COLO829 (cell line): ENCODE results near the gene TUBGCP3.
"Not testable (repeated sequence)": the region's sequence is repeated elsewhere in the genome, so short reads cannot be mapped to it uniquely, and the experiment has no call there.

Experiments
- DNase-seq: peaks from one replicate; pipeline ENCODE4 v3.0.0; 2012; ENCODE audit warnings: low spot score

Gene TUBGCP3

GRCh38 chr13:112579310-112579843 lies 8.6 kb downstream of the TUBGCP3 start:
- no peak for DNase-seq

- DNase-seq = no peak
Observed at GRCh38 chr13:112576768-112577167, 11.2 kb downstream of the TUBGCP3 start.

- no peak for DNase-seq
Observed at GRCh38 chr13:112576191-112576590, 11.8 kb downstream of the TUBGCP3 start.

- DNase-seq = no peak
Observed at GRCh38 chr13:112575675-112576074, 12.3 kb downstream of the TUBGCP3 start.

GRCh38 chr13:112574834-112575613 lies 12.9 kb downstream of the TUBGCP3 start:
- DNase-seq = no peak

GRCh38 chr13:112574416-112574815 lies 13.5 kb downstream of the TUBGCP3 start:
- no peak for DNase-seq

GRCh38 chr13:112573710-112574109 lies 14.2 kb downstream of the TUBGCP3 start:
- DNase-seq = no peak

GRCh38 chr13:112572366-112572765 lies 15.6 kb downstream of the TUBGCP3 start:
- DNase-seq = no peak

- no peak for DNase-seq
Observed at GRCh38 chr13:112569821-112570220, 18.1 kb downstream of the TUBGCP3 start.

- no peak for DNase-seq
Observed at GRCh38 chr13:112567161-112567862, 20.6 kb downstream of the TUBGCP3 start.

GRCh38 chr13:112562786-112563383 lies 25.1 kb downstream of the TUBGCP3 start:
- DNase-seq = no peak

- DNase-seq = no peak
Observed at GRCh38 chr13:112562254-112562653, 25.7 kb downstream of the TUBGCP3 start.

GRCh38 chr13:112561478-112561877 lies 26.5 kb downstream of the TUBGCP3 start:
- DNase-seq = no peak

GRCh38 chr13:112558696-112559418 lies 29.1 kb downstream of the TUBGCP3 start:
- DNase-seq = no peak

GRCh38 chr13:112556600-112556999 lies 31.4 kb downstream of the TUBGCP3 start:
- no peak for DNase-seq

GRCh38 chr13:112554214-112554850 lies 33.6 kb downstream of the TUBGCP3 start:
- DNase-seq = no peak

GRCh38 chr13:112548975-112549374 lies 39.0 kb downstream of the TUBGCP3 start:
- DNase-seq = not testable (repeated sequence)

GRCh38 chr13:112545856-112546255 lies 42.1 kb downstream of the TUBGCP3 start:
- no peak for DNase-seq

- no peak for DNase-seq
Observed at GRCh38 chr13:112532837-112533745, 54.9 kb downstream of the TUBGCP3 start.

GRCh38 chr13:112531263-112531794 lies 56.6 kb downstream of the TUBGCP3 start:
- DNase-seq = peak; percentile 65
